ENCODE measurements around the gene CAB39. TPM values are rescaled to one million over a fixed set of nuclear protein-coding genes. Genes with fewer than 3 reads are reported as not detected.

CAB39 gene
- total and polyA plus RNA-seq, 10 donors: 24.4 to 120 (median 80.2) TPM

DNA sequence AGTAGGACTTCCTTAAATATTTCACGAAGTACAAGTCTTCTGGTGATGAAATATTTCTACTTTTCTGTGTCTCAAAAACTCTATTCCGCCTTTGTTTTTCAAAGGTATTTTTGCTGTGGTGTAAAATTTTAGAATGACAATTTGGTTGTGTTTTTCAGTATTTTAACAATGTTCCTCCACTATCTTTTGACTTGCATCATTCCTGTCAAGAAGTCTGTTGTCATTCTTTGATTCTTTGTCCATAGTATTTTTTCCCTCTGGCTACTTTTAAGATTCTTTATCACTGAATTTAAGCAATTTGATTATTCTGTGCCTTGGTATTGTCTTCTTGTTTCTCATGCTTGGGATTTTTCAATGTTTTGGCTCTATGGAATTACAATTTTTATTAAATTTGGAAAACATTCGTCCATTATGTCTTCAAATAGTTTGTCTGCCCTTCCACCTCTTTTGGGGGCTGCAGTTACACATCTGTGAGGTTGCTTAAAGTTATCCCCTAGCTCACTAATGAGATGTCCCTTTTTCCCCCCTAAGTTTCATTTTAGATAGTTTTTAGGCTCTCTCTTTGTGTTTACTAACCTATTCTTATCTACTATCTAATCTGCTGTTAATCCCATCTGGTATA is 76.0 kb downstream of the CAB39 start:
- DNase-seq: no peak

DNA sequence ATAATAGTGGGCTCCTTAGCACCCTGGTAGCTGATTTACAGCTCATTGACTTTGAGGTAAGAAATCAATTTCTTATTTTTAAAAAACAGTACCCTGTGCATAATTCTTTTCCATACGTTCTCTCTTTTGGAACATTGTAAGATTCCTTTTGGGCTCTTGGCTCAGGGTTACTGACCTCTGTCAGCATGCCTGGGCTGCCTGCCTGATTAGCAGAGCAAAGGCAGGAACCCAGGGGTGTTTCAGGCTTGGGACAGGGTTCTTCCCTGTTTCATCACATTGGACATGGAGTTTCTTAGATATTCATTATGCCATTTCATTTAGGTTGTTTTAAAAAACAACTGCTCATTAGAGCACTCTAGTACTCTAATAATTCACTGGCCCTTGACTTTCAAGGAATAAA is 78.3 kb downstream of the CAB39 start:
- Histone ChIP-seq H3K27ac (no peak overlapping the region), H3K4me3 (no peak overlapping the region), H3K27me3 (replicated peaks in 1 of 7) (no peaks in the 10 kb centered on the region), H3K9me3 (peaks cover 0 to 30% (median 25%) of the 10 kb centered on the region in 8 donors), H3K36me3 (peaks cover 0 to 95% (median 29%) of the 10 kb centered on the region in 6 donors), H3K4me1 (peaks cover 4 to 66% (median 29%) of the 10 kb centered on the region in 6 donors)
- no peak for DNase-seq
- no peak for TF ChIP-seq CTCF (IDR thresholded peaks at IDR 0.05 in 8 of 11, conservative IDR thresholded peaks at IDR 0.05 in 3 of 11)
- TF ChIP-seq POLR2A (IDR thresholded peaks at IDR 0.05): no peak
- WGBS, 5 donors: 79 to 97% (median 90%) methylated on average over 1 of the region's 1 CpG
- intact Hi-C loops (cut with DNase I; ENCODE audit: low total_unique reads): loop anchor here (10.0 kb wide), 1 partner anchor 76 kb away; the partner anchor contains the start of gene CAB39

More for the DNA sequence above, 76.0 kb downstream of the CAB39 start:
- Histone ChIP-seq H3K27me3 (replicated peaks in 1 of 7) (no peaks in the 10 kb centered on the region), H3K4me1 (peaks cover 0 to 64% (median 21%) of the 10 kb centered on the region in 6 donors), H3K9me3 (peaks cover 0 to 30% (median 25%) of the 10 kb centered on the region in 8 donors), H3K36me3 (peaks cover 0 to 84% (median 27%) of the 10 kb centered on the region in 6 donors), H3K4me3 (no peak overlapping the region), H3K27ac (no peak overlapping the region)
- TF ChIP-seq POLR2AphosphoS5 (IDR thresholded peaks at IDR 0.05): no peak
- TF ChIP-seq CTCF (IDR thresholded peaks at IDR 0.05 in 8 of 11, conservative IDR thresholded peaks at IDR 0.05 in 3 of 11): no peak
- TF ChIP-seq POLR2A (IDR thresholded peaks at IDR 0.05): no peak
- 84 to 96% (median 93%) methylated on average over 3 of the region's 3 CpGs for WGBS, 5 donors
- intact Hi-C loops (cut with DNase I; ENCODE audit: low total_unique reads): no loop called here

DNA sequence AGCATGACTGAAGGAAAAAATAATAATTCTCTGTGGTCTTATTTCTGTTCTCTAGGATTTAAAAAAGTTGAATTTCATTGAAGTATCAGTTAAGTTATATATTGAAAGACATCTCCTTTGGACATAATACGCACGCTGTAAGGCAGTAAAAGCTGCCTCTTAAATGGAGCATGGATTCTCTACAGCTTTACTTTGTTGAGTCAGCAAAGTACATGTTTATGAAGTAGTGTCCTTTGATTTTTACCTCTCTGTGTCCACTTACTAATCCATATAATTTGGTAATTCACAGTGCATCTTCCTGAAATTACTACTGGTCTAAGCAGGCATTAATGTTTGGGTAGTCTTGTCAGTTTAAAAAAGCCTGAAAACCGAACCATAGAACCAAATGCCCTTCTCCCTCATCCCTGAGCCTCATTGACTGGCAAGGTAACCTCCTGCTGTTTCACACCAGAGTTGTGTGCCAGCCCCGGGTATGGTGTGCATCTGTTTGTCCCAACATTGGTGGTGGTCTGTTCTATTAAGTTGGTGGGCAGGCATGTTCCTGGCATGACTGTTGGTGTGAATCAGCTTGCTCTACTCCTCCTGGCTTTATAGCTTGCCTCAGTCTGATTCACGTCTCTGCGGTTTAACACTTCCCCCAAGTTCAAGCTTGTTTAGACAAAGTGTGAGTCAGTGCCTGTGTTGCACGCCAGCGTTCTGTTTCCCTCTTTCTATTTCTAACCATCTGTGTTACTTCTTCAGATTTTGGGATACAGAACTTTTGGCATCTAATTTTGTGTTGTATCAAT is 81.1 kb downstream of the CAB39 start:
- Histone ChIP-seq H3K4me3 (peak overlapping the region in 1 of 8 donors; percentile 28), H3K36me3 (peaks cover 0 to 80% (median 27%) of the 10 kb centered on the region in 6 donors), H3K9me3 (peaks cover 0 to 10% (median 6%) of the 10 kb centered on the region in 8 donors), H3K4me1 (peaks cover 13 to 85% (median 52%) of the 10 kb centered on the region in 6 donors), H3K27me3 (replicated peaks in 1 of 7) (no peaks in the 10 kb centered on the region), H3K27ac (peak overlapping the region in 7 of 8 donors; percentile 60 to 87 (median 67))
- TF ChIP-seq POLR2AphosphoS5 (IDR thresholded peaks at IDR 0.05): peak in 1 of 3 donors; percentile 84
- TF ChIP-seq CTCF (IDR thresholded peaks at IDR 0.05 in 8 of 11, conservative IDR thresholded peaks at IDR 0.05 in 3 of 11): no peak
- TF ChIP-seq POLR2A (IDR thresholded peaks at IDR 0.05): no peak
- DNase-seq: peak; percentile 74
- intact Hi-C loops (cut with DNase I; ENCODE audit: low total_unique reads): loop anchor here (10.0 kb wide), 1 partner anchor 79 kb away; the partner anchor contains the start of gene CAB39
- WGBS, 5 donors: 55 to 73% (median 59%) methylated on average over 8 of the region's 8 CpGs

All from spleen (tissue), 11 donors.